CD4-positive, CD25-positive, alpha-beta regulatory T cell (primary cell): ENCODE data around the gene RTEL1. TPM values are rescaled to one million over a fixed set of nuclear protein-coding genes. Genes with fewer than 3 reads are reported as not detected.

Source experiments
- ATAC-seq, 2 donors: fragments of 150-1000 bp; cut with Tn5 transposase; one replicate each; pipeline ENCODE4 v1.10.0; 2021; ENCODE audit warnings: low read depth in 2 of 2, moderate number of reproducible peaks in 2 of 2, moderate library complexity in 1 of 2
- DNase-seq, 3 donors: peaks; one replicate each; pipeline versions ENCODE4 v3.0.0 to v3.0.0-alpha.2; 2012 to 2022; ENCODE audit warnings: mixed read lengths in 1 of 3
- H3K27ac ChIP-seq: one replicate; pipeline ENCODE4 v1.7.0; 2013; ENCODE audit warnings: mild to moderate bottlenecking, low read length; ENCODE audit not compliant: insufficient read depth, poor library complexity, severe bottlenecking
- H3K27me3 ChIP-seq: one replicate; pipeline ENCODE4 v1.7.0; 2013; ENCODE audit warnings: low read length; ENCODE audit not compliant: control insufficient read depth, insufficient read depth
- H3K36me3 ChIP-seq: one replicate; pipeline ENCODE4 v1.7.0; 2013; ENCODE audit warnings: mild to moderate bottlenecking, low read length, moderate library complexity; ENCODE audit not compliant: control insufficient read depth, insufficient read depth
- H3K4me1 ChIP-seq: 2 replicates; pipeline ENCODE4 v1.7.0; 2013; ENCODE audit warnings: mild to moderate bottlenecking, low read length; ENCODE audit not compliant: insufficient read depth, control insufficient read depth, poor library complexity, severe bottlenecking
- H3K4me3 ChIP-seq: one replicate; pipeline ENCODE4 v1.7.0; 2013; ENCODE audit warnings: low read depth, mild to moderate bottlenecking, low read length, moderate library complexity
- H3K9me3 ChIP-seq, 2 experiments: 1 replicate in 1 of 2; 2 replicates in 1 of 2; pipeline ENCODE4 v1.7.0; 2013; ENCODE audit warnings: low read length in 2 of 2, mild to moderate bottlenecking in 1 of 2, moderate library complexity in 1 of 2; ENCODE audit not compliant: control insufficient read depth in 2 of 2
- H3K27ac Mint-ChIP-seq, 3 donors: one replicate each; pipeline ENCODE4 v1.8.0; 2020 to 2022; ENCODE audit warnings: mild to moderate bottlenecking in 3 of 3, mixed read lengths in 3 of 3, moderate library complexity in 2 of 3
- H3K27me3 Mint-ChIP-seq: one replicate; pipeline ENCODE4 v1.8.0; 2022; ENCODE audit warnings: mild to moderate bottlenecking, mixed read lengths
- H3K36me3 Mint-ChIP-seq: one replicate; pipeline ENCODE4 v1.8.0; 2020; ENCODE audit warnings: mixed read lengths
- H3K4me1 Mint-ChIP-seq, 4 donors: one replicate each; pipeline ENCODE4 v1.8.0; 2020 to 2022; ENCODE audit warnings: mixed read lengths in 4 of 4, mild to moderate bottlenecking in 1 of 4
- H3K4me3 Mint-ChIP-seq, 4 donors: one replicate each; pipeline ENCODE4 v1.8.0; 2020 to 2022; ENCODE audit warnings: mild to moderate bottlenecking in 4 of 4, mixed read lengths in 4 of 4, moderate library complexity in 3 of 4
- H3K9me3 Mint-ChIP-seq, 7 donors: one replicate each; pipeline ENCODE4 v1.8.0; 2020 to 2022; ENCODE audit warnings: mixed read lengths in 7 of 7, mild to moderate bottlenecking in 3 of 7, moderate library complexity in 2 of 7
- polyA plus RNA-seq, 4 donors: library from polyadenylated mRNA; unstranded; fragments of 300-500 nt; fragmentation: Illumina TruSeq; gene quantifications; one replicate each; pipeline ENCODE4 v1.2.3, GENCODE V29; 2021
- total RNA-seq: library from RNA; stranded (reverse); gene quantifications from one replicate; pipeline ENCODE4 v1.2.3, GENCODE V29; 2022

Gene RTEL1
- total and polyA plus RNA-seq, 5 donors from 2014 or later, result 1.8 to 38.3 (median 2.8) TPM

- ATAC-seq (no peak), DNase-seq (no peak)
- H3K27me3 ChIP-seq, result no peaks in the 10 kb centered on the region
- H3K36me3 ChIP-seq, result no peaks in the 10 kb centered on the region
- H3K4me3 ChIP-seq, result no peak overlapping the region
- no peaks in the 10 kb centered on the region for H3K36me3 Mint-ChIP-seq
- peaks cover 18% of the 10 kb centered on the region for H3K4me1 ChIP-seq
- H3K27me3 Mint-ChIP-seq, result no peaks in the 10 kb centered on the region
- no peak overlapping the region for H3K27ac ChIP-seq
- peaks cover 0 to 14% (median 0%) of the 10 kb centered on the region in 4 donors for H3K4me1 Mint-ChIP-seq
- peaks cover 0 to 5% (median 0%) of the 10 kb centered on the region in 7 donors for H3K9me3 Mint-ChIP-seq
- H3K9me3 ChIP-seq, result no peaks in the 10 kb centered on the region
- no peak overlapping the region for H3K4me3 Mint-ChIP-seq
- H3K27ac Mint-ChIP-seq, result peak overlapping the region in 1 of 3 donors; percentile 66
These were observed 33.8 kb downstream of the RTEL1 start for GRCh38 chr20:63691711-63692435.

GRCh38 chr20:63692436-63693082 lies 34.4 kb downstream of the RTEL1 start:
- Mint-ChIP-seq H3K27ac (peak overlapping the region in 1 of 3 donors; percentile 71), H3K4me3 (no peak overlapping the region), H3K9me3 (peaks cover 0 to 5% (median 0%) of the 10 kb centered on the region in 7 donors), H3K27me3 (no peaks in the 10 kb centered on the region), H3K4me1 (peaks cover 0 to 16% (median 0%) of the 10 kb centered on the region in 4 donors), H3K36me3 (no peaks in the 10 kb centered on the region)
- Histone ChIP-seq H3K27ac (no peak overlapping the region), H3K4me1 (peaks cover 18% of the 10 kb centered on the region), H3K36me3 (no peaks in the 10 kb centered on the region), H3K9me3 (no peaks in the 10 kb centered on the region), H3K4me3 (no peak overlapping the region), H3K27me3 (no peaks in the 10 kb centered on the region)
- no peak for ATAC-seq
- DNase-seq, result no peak

DNA sequence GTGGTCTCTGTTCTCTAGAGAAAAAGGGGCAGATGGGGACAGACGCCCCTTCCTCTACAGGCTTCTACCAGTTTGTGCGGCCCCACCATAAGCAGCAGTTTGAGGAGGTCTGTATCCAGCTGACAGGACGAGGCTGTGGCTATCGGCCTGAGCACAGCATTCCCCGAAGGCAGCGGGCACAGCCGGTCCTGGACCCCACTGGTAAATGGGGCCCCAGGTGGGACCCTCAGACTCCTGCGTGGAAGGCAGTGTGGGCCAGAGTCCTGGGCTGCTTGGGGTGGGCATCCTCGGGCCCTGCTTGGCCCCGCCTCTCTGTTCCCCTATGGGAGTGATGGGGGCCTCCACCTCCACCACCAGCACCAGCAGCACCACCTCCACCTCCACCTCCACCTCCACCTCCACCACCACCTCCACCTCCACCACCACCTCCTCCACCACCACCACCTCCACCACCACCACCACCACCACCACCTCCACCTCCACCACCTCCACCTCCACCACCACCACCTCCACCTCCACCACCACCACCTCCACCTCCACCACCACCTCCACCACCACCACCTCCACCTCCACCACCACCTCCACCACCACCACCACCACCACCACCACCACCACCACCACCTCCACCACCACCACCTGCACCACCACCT lies 35.1 kb downstream of the RTEL1 start:
- H3K36me3 Mint-ChIP-seq, result no peaks in the 10 kb centered on the region
- H3K27ac ChIP-seq, result no peak overlapping the region
- ATAC-seq (no peak), DNase-seq (no peak)
- no peaks in the 10 kb centered on the region for H3K36me3 ChIP-seq
- peaks cover 0 to 5% (median 0%) of the 10 kb centered on the region in 7 donors for H3K9me3 Mint-ChIP-seq
- peaks cover 17% of the 10 kb centered on the region for H3K4me1 ChIP-seq
- no peaks in the 10 kb centered on the region for H3K27me3 Mint-ChIP-seq
- peaks cover 0 to 15% (median 0%) of the 10 kb centered on the region in 4 donors for H3K4me1 Mint-ChIP-seq
- no peak overlapping the region for H3K4me3 ChIP-seq
- H3K27me3 ChIP-seq, result no peaks in the 10 kb centered on the region
- H3K9me3 ChIP-seq, result no peaks in the 10 kb centered on the region
- H3K27ac Mint-ChIP-seq, result no peak overlapping the region
- H3K4me3 Mint-ChIP-seq, result no peak overlapping the region

DNA sequence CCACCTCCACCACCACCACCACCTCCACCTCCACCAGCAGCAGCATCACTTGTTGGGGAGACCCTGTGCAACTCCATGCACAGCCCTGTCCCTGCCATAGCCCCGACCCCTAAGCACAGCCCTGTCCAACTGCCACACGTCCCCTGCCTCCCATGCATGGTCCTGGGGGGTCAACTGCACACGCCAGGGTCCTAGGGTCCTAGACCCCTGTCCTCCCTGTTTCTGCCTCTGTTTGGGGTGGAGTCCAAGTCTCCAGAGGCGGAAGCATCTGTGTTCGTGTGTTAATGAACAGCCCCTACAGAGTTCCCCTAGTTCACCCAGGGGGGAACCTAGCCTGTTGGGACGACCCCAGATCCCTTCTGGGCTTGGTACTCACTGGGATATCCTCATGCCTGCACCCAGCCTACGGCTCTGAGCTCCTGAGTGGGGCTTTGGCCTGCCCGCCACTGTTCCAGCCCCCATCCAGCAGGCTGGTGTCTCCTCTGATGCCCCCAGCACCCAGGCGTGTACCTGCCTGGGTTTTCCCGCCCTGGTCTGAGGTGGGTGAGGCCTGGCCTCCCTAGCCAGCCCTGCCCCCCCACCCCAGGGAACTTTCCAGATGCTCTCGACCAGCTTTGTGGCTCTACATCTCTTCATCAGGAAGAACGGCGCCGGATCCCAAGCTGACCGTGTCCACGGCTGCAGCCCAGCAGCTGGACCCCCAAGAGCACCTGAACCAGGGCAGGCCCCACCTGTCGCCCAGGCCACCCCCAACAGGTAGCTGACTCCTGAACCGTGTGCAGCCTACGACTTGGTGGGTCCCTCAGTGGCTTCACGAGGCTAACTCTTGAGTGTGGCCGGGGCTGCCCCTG lies 35.8 kb downstream of the RTEL1 start:
- Histone ChIP-seq H3K36me3 (no peaks in the 10 kb centered on the region), H3K27ac (no peak overlapping the region), H3K4me3 (no peak overlapping the region), H3K9me3 (no peaks in the 10 kb centered on the region), H3K27me3 (no peaks in the 10 kb centered on the region), H3K4me1 (peaks cover 17% of the 10 kb centered on the region)
- Mint-ChIP-seq H3K36me3 (no peaks in the 10 kb centered on the region), H3K27me3 (no peaks in the 10 kb centered on the region), H3K27ac (peak overlapping the region in 1 of 3 donors; percentile 25), H3K4me3 (peak overlapping the region in 1 of 4 donors; percentile 68), H3K9me3 (peaks cover 0 to 5% (median 0%) of the 10 kb centered on the region in 7 donors), H3K4me1 (peaks cover 0 to 15% (median 0%) of the 10 kb centered on the region in 4 donors)
- ATAC-seq (no peak), DNase-seq (no peak)

DNA sequence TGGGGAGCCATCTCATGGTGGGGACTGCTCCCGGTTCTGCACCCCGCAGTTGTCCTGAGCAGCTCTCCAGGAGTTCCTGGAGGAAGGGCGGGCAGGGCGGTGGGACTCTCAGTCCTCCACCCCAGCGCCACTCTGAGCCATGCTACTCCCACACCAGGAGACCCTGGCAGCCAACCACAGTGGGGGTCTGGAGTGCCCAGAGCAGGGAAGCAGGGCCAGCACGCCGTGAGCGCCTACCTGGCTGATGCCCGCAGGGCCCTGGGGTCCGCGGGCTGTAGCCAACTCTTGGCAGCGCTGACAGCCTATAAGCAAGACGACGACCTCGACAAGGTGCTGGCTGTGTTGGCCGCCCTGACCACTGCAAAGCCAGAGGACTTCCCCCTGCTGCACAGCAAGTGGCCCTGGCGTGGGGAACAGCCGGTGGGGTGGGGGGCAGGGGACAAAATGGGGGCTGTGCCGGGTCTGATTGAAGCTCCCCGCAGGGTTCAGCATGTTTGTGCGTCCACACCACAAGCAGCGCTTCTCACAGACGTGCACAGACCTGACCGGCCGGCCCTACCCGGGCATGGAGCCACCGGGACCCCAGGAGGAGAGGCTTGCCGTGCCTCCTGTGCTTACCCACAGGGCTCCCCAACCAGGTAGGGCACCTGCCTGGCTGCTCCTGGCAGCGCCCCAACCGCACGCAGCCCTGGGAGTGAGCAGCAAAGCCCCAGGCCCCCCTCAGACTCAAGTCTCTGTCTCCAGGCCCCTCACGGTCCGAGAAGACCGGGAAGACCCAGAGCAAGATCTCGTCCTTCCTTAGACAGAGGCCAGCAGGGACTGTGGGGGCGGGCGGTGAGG lies 36.7 kb downstream of the RTEL1 start:
- H3K9me3 Mint-ChIP-seq, result peaks cover 0 to 5% (median 0%) of the 10 kb centered on the region in 7 donors
- Histone ChIP-seq H3K36me3 (no peaks in the 10 kb centered on the region), H3K27me3 (no peaks in the 10 kb centered on the region), H3K27ac (no peak overlapping the region), H3K4me3 (no peak overlapping the region), H3K9me3 (no peaks in the 10 kb centered on the region), H3K4me1 (peaks cover 17% of the 10 kb centered on the region)
- H3K27ac Mint-ChIP-seq, result peak overlapping the region in 1 of 3 donors; percentile 48
- ATAC-seq (no peak), DNase-seq (no peak)
- H3K36me3 Mint-ChIP-seq, result no peaks in the 10 kb centered on the region
- H3K27me3 Mint-ChIP-seq, result no peaks in the 10 kb centered on the region
- H3K4me3 Mint-ChIP-seq, result no peak overlapping the region
- peaks cover 0 to 15% (median 0%) of the 10 kb centered on the region in 4 donors for H3K4me1 Mint-ChIP-seq

DNA sequence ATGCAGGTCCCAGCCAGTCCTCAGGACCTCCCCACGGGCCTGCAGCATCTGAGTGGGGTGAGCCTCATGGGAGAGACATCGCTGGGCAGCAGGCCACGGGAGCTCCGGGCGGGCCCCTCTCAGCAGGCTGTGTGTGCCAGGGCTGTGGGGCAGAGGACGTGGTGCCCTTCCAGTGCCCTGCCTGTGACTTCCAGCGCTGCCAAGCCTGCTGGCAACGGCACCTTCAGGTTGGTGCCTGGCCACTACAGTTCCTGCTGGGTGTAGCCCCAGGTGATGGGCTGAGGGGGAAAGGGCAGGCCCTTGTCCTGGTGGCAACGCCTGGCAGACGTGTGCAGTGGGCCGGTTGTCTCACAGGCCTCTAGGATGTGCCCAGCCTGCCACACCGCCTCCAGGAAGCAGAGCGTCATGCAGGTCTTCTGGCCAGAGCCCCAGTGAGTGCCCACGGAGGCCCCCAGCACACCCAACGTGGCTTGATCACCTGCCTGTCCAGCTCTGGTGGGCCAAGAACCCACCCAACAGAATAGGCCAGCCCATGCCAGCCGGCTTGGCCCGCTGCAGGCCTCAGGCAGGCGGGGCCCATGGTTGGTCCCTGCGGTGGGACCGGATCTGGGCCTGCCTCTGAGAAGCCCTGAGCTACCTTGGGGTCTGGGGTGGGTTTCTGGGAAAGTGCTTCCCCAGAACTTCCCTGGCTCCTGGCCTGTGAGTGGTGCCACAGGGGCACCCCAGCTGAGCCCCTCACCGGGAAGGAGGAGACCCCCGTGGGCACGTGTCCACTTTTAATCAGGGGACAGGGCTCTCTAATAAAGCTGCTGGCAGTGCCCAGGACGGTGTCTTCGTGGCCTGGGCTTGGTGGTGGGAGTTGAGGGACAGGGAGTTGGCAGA lies 37.6 kb downstream of the RTEL1 start:
- ATAC-seq, result no peak
- Mint-ChIP-seq H3K4me3 (no peak overlapping the region), H3K36me3 (no peaks in the 10 kb centered on the region)

More for the DNA sequence above, 37.6 kb downstream of the RTEL1 start:
- Histone ChIP-seq H3K9me3 (no peaks in the 10 kb centered on the region), H3K4me3 (no peak overlapping the region), H3K27me3 (no peaks in the 10 kb centered on the region), H3K4me1 (peaks cover 17% of the 10 kb centered on the region), H3K27ac (no peak overlapping the region), H3K36me3 (no peaks in the 10 kb centered on the region)
- Mint-ChIP-seq H3K27ac (peak overlapping the region in 1 of 3 donors; percentile 55), H3K4me1 (peaks cover 0 to 15% (median 0%) of the 10 kb centered on the region in 4 donors), H3K9me3 (peaks cover 0 to 5% (median 0%) of the 10 kb centered on the region in 7 donors), H3K27me3 (no peaks in the 10 kb centered on the region)
- no peak for DNase-seq
